Measurements from ENCODE around the gene SEC31B. TPM values are rescaled to one million over a fixed set of nuclear protein-coding genes. Genes with fewer than 3 reads are reported as not detected.

Gene SEC31B
- total RNA-seq, 4 donors from 2014 or later: 5.0 to 9.4 (median 8.3) TPM

DNA sequence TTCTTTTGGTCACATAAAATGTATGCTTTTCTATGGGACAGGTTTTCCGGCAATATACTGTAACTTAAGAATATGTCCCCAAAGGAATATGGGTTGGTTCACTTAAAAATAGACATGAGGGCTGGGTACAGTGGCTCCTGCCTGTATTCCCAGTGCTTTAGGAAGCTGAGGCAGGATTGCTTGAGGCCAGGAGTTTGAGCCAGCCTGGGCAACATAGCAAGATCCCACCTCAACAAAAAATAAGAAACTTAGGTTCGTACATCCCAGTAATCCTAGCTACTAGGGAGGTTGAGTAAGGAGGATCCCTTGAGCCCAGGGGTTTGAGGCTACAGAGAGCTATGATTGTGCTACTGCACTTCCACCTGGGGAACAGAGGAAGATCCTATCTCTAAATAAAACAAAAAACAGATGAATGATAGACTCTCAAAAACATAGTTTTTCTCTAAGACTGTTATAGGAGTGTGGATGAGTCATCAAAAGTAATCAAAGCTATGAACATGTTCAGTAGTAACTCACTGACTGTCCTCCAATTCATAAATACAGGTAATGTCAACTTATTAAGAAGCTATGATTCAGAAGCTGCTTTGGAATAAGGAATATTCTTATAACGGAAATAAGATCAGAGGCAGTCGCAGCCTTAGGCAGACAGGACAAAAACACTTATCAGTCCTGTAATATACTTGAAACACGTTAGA, 2.6 kb upstream of the SEC31B start:
- no peak for DNase-seq (ENCODE audit: low spot score)
- ATAC-seq (ENCODE audit: low FRiP score): no peak
- no peak for TF ChIP-seq CTCF (IDR thresholded peaks at IDR 0.05)

GRCh38 chr10:100520811-100521210, 1.1 kb upstream of the SEC31B start:
- no peak for TF ChIP-seq CTCF (IDR thresholded peaks at IDR 0.05)
- ATAC-seq (ENCODE audit: low FRiP score) (no peak), DNase-seq (ENCODE audit: low spot score) (no peak)

- peak; percentile 51 for ATAC-seq (ENCODE audit: low FRiP score)
- DNase-seq (ENCODE audit: low spot score): peak; percentile 75
- peak in 1 of 3 donors; percentile 32 for TF ChIP-seq CTCF (IDR thresholded peaks at IDR 0.05)
Measured at GRCh38 chr10:100518761-100519241, 860 bp downstream of the SEC31B start.

DNA sequence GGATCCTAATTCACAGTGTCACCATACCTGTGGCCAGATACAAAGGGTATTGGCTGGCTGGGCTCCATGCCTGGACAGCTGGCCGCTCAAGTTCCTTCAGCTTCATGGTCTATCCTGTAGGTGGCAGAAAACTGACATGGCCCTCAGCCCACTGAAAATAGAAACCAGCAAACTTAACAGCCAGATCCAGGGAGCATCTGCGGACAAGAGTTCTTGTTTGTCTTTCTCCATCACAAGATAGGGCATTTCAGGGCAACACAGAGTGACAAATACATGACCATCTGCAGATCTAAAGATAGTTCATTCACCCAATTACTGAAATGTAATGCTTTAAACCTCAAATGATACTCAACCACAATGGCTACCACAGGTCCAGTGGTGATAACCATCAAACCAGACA, 2.8 kb downstream of the SEC31B start:
- TF ChIP-seq CTCF (IDR thresholded peaks at IDR 0.05): no peak
- no peak for ATAC-seq (ENCODE audit: low FRiP score)
- no peak for DNase-seq (ENCODE audit: low spot score)

GRCh38 chr10:100515612-100516011, 4.0 kb downstream of the SEC31B start:
- no peak for TF ChIP-seq CTCF (IDR thresholded peaks at IDR 0.05)
- ATAC-seq (ENCODE audit: low FRiP score) (no peak), DNase-seq (ENCODE audit: low spot score) (no peak)

DNA sequence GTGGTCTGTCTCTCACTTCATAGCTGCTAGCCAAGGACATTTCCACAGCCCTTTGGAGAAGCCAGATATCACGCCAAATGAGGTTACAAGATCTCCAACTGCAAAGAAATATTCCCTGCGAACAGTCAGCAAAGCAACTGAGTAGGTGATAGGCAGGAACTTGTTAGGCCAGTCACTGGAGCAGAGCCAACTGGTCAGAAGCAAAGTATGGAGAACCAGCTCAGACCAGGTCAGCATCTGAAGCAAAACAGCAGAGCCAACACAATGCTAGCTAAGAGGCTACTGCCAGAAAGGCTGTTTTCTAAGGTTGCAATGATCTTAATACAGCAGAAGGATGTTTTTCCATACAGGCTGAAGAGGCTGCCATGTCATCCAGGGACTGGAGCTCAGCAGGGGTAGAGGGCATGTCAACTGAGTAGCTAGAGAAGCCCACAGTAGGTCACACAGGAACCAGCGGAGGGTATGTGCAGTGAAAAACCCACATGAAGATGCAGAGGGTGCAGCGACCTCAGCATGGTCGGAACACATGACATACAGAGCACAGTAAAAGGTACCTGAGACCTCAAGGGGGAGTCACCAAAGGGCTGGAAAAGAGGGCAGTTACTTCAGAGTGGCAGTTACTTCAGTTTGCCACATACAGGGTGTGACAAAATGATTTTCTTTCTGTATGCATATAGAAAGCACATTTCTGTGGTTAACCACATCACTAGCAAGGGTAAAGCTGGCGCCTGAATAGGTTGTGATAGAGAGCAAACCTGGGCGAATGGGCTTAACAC, 8.9 kb downstream of the SEC31B start:
- TF ChIP-seq CTCF (IDR thresholded peaks at IDR 0.05): no peak
- ATAC-seq (ENCODE audit: low FRiP score) (no peak), DNase-seq (ENCODE audit: low spot score) (no peak)
